GM21737 (cell line): ENCODE data around the gene JPH2.

ENCODE experiments used
- ATAC-seq: cut with Tn5 transposase; IDR thresholded peaks from one replicate; pipeline ENCODE4 v1.9.1; 2021; ENCODE audit warnings: mild to moderate bottlenecking, moderate library complexity; ENCODE audit not compliant: unreplicated experiment

Gene JPH2

DNA sequence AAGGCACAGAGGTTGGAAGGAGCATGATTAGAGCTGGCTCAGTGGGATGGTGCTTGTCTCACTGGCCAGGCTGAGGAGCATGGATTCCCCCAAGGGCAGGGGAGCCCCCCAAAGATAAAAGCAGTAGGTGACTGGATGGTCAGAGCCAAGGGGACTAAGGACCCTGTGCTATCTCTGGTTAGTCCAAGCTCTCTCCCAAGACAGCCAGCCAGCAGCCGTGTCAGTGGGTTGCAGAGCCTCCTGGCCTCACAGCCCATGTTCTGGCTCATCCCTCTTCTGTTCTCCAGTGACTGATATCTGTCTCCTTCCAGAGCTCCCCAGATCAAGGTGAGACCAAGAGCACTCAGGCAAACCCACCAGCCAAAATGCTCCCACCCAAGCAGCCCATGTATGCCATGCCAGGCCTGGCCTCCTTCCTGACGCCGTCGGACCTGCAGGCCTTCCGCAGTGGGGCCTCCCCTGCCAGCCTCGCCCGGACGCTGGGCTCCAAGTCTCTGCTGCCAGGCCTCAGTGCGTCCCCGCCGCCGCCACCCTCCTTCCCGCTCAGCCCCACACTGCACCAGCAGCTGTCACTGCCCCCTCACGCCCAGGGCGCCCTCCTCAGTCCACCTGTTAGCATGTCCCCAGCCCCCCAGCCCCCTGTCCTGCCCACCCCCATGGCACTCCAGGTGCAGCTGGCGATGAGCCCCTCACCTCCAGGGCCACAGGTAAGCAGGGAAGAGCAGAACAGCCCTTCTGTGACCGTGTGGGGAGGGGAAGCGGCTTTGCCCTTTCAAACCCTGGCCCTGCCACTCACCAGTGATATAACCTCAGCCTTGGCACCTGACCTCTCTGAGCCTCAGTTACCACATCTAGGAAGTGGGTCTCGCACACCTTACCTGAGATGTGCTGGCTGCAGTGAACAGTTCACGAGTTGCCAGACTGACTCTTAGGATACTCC lies 121.3 kb downstream of the JPH2 start:
- ATAC-seq = no peak

DNA sequence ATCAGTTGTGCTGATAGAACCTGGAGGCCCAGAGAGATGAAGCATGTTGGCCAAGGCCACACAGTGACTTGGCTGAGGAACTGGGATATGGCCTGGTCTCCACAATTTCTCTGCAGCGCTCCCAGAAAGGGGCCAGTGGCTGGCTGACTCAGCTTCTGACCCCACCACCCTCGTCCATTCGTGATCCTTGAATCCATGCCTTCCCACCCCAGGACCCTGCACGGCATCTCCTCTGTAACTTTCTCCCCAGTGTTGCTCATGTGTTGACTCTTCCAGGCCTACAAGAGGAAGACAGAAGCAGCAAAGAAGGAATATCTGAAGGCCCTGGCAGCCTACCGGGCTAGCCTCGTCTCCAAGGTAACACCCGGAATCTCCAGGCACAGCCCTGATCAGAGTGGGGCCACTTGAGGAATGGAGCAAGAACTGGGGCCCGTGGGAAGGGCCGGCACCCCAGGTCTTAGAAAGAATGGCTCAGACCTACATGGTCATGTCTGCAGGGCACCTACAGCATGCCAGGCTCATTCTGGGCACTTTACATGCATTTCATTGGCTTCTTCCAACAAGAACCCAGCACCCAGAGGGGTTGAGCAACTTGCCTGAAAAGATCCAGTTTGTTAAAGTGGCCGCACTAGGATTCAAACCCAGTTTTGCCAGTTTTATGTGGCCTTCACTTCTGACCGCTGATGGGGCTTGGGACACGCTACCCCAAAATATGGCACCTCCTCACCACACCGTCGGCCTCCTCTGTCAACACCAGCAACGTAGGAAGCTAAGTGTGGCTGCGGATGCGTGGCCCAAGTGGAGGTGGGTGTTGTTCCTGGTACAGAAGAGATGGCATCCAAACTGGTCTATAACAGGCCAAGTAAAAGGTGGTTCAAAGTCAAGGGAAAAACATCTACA lies 122.2 kb downstream of the JPH2 start:
- ATAC-seq = no peak
